GM23338 (cell line): ENCODE data around the gene TUBB8. TPM values are rescaled to one million over a fixed set of nuclear protein-coding genes. Genes with fewer than 3 reads are reported as not detected.

Source experiments
- ATAC-seq: fragments of 200-7000 bp; cut with Tn5 transposase; 3 replicates; pipeline ENCODE4 v1.9.1; 2020
- DNase-seq: peaks from one replicate; pipeline ENCODE4 v3.0.0-alpha.2; 2015; ENCODE audit warnings: low spot score
- H2AFZ ChIP-seq: fragments of 200-600 bp; sonication (generic); 2 replicates; pipeline ENCODE4 v1.8.0; 2016; ENCODE audit warnings: antibody characterized with exemption, mild to moderate bottlenecking, moderate library complexity
- H3F3A ChIP-seq: fragments of 200-600 bp; sonication (generic); replicated peaks from 2 replicates; pipeline ENCODE4 v1.8.0; 2017; ENCODE audit warnings: antibody characterized with exemption, mixed run types, low read depth
- H3K27ac ChIP-seq: fragments of 200-600 bp; sonication (generic); 2 replicates; pipeline ENCODE4 v1.6.1; 2016; ENCODE audit warnings: low read depth
- H3K27me3 ChIP-seq: fragments of 200-600 bp; sonication (generic); 2 replicates; pipeline ENCODE4 v1.8.0; 2016; ENCODE audit warnings: mild to moderate bottlenecking, mixed run types, moderate library complexity; ENCODE audit not compliant: insufficient read depth
- H3K36me3 ChIP-seq: fragments of 200-600 bp; sonication (generic); 2 replicates; pipeline ENCODE4 v1.8.0; 2016; ENCODE audit warnings: mild to moderate bottlenecking; ENCODE audit not compliant: insufficient read depth
- H3K4me1 ChIP-seq: fragments of 200-600 bp; sonication (generic); 2 replicates; pipeline ENCODE4 v1.8.0; 2016; ENCODE audit warnings: mild to moderate bottlenecking, moderate library complexity; ENCODE audit not compliant: insufficient read depth
- H3K4me2 ChIP-seq: fragments of 200-600 bp; sonication (generic); 2 replicates; pipeline ENCODE4 v1.7.1; 2017; ENCODE audit warnings: mixed run types
- H3K4me3 ChIP-seq: fragments of 200-600 bp; sonication (generic); 2 replicates; pipeline ENCODE4 v1.6.1; 2016; ENCODE audit warnings: mixed run types
- H3K79me2 ChIP-seq: fragments of 200-600 bp; sonication (generic); replicated peaks from 2 replicates; pipeline ENCODE4 v1.8.0; 2017; ENCODE audit warnings: mild to moderate bottlenecking; ENCODE audit not compliant: insufficient read depth
- H3K9me2 ChIP-seq: fragments of 200-600 bp; sonication (generic); 2 replicates; pipeline ENCODE4 v1.8.0; 2017; ENCODE audit not compliant: insufficient read depth
- H4K20me1 ChIP-seq: fragments of 200-600 bp; sonication (generic); replicated peaks from 2 replicates; pipeline ENCODE4 v1.8.0; 2017; ENCODE audit warnings: mild to moderate bottlenecking; ENCODE audit not compliant: insufficient read depth
- H3K27ac Mint-ChIP-seq: 2 replicates; pipeline ENCODE4 v1.8.0; 2020; ENCODE audit warnings: inconsistent platforms, mild to moderate bottlenecking, moderate library complexity, mixed read lengths
- H3K27me3 Mint-ChIP-seq: 3 replicates; pipeline ENCODE4 v1.8.0; 2022; ENCODE audit warnings: low read depth, mild to moderate bottlenecking, moderate library complexity, mixed read lengths, inconsistent platforms; ENCODE audit not compliant: insufficient read depth, poor library complexity
- H3K36me3 Mint-ChIP-seq: 3 replicates; pipeline ENCODE4 v1.8.0; 2021; ENCODE audit warnings: low read depth, mild to moderate bottlenecking, inconsistent platforms, moderate library complexity, mixed read lengths
- H3K4me1 Mint-ChIP-seq: 3 replicates; pipeline ENCODE4 v1.8.0; 2020; ENCODE audit warnings: mild to moderate bottlenecking, inconsistent platforms, mixed read lengths
- H3K4me3 Mint-ChIP-seq: 3 replicates; pipeline ENCODE4 v1.8.0; 2021; ENCODE audit warnings: moderate library complexity, mild to moderate bottlenecking, inconsistent platforms, mixed read lengths
- H3K9me3 Mint-ChIP-seq: 3 replicates; pipeline ENCODE4 v1.8.0; 2020; ENCODE audit warnings: moderate library complexity, mild to moderate bottlenecking, inconsistent platforms, mixed read lengths
- CREB1 ChIP-seq: fragments of 250-450 bp; sonication (Bioruptor Pico); IDR thresholded peaks from 2 replicates; pipeline ENCODE4 v1.5.0; 2020; ENCODE audit warnings: low read depth, mild to moderate bottlenecking, moderate library complexity
- EZH2 ChIP-seq: fragments of 200-600 bp; sonication (generic); IDR thresholded peaks from one replicate; pipeline ENCODE4 v1.8.0; 2017; ENCODE audit warnings: antibody characterized with exemption, mild to moderate bottlenecking, low read depth; ENCODE audit not compliant: unreplicated experiment
- EZH2phosphoT487 ChIP-seq: fragments of 200-600 bp; sonication (generic); IDR thresholded peaks from one replicate; pipeline ENCODE4 v1.8.1; 2018; ENCODE audit warnings: antibody characterized with exemption; ENCODE audit not compliant: unreplicated experiment
- JUNB ChIP-seq: IDR thresholded peaks from one replicate; pipeline ENCODE4 v1.6.1; 2016; ENCODE audit warnings: antibody characterized with exemption; ENCODE audit not compliant: unreplicated experiment
- NANOG ChIP-seq: IDR thresholded peaks from 2 replicates; pipeline ENCODE4 v1.6.1; 2016; ENCODE audit warnings: antibody characterized with exemption, borderline replicate concordance
- POLR2AphosphoS5 ChIP-seq: IDR thresholded peaks from 2 replicates; pipeline ENCODE4 v1.6.1; 2016; ENCODE audit warnings: antibody characterized with exemption, low read depth
- STAT1 ChIP-seq: IDR thresholded peaks from one replicate; pipeline ENCODE4 v1.6.1; 2016; ENCODE audit warnings: antibody characterized with exemption; ENCODE audit not compliant: unreplicated experiment
- ZNF114 ChIP-seq: fragments of 250-450 bp; sonication (Bioruptor Pico); IDR thresholded peaks from 2 replicates; pipeline ENCODE4 v1.5.0; 2020; ENCODE audit warnings: mild to moderate bottlenecking, moderate library complexity
- ZNF331 ChIP-seq: fragments of 250-450 bp; sonication (Bioruptor Pico); IDR thresholded peaks from 2 replicates; pipeline ENCODE4 v1.5.0; 2020; ENCODE audit warnings: low read depth, mild to moderate bottlenecking, moderate library complexity
- polyA plus RNA-seq: library from polyadenylated mRNA; unstranded; fragments of >200 nt; fragmentation: Nextera tagmentation; extraction: Ambion mirVana; gene quantifications from 2 replicates; pipeline ENCODE4 v1.2.1, GENCODE V29; 2016
- total RNA-seq: library from RNA; depleted of rRNA; stranded (reverse); fragments of >200 nt; shearing (Covaris generic); gene quantifications from 2 replicates; pipeline ENCODE4 v1.2.3, GENCODE V29; 2014
- TF ChIP-seq, protein P1 (sequence below): IDR thresholded peaks from one replicate; pipeline ENCODE4 v1.6.1; 2018; ENCODE audit warnings: antibody characterized with exemption; ENCODE audit not compliant: unreplicated experiment
- TF ChIP-seq, protein P2 (sequence below), 2 experiments: fragments of 200-600 bp in 1 of 2; sonication (generic) in 1 of 2; conservative IDR thresholded peaks; 2 replicates each; pipeline versions ENCODE4 v1.5.1 to v1.6.1; 2016 to 2017; ENCODE audit warnings: antibody characterized with exemption in 2 of 2, low read depth in 2 of 2, mild to moderate bottlenecking in 2 of 2, moderate library complexity in 1 of 2
- TF ChIP-seq, protein P3 (sequence below): fragments of 250-450 bp; sonication (Bioruptor Pico); IDR thresholded peaks from 2 replicates; pipeline ENCODE4 v1.5.0; 2020; ENCODE audit warnings: mild to moderate bottlenecking, moderate library complexity
- TF ChIP-seq, protein P4 (sequence below): IDR thresholded peaks from 2 replicates; pipeline ENCODE4 v1.6.1; 2016; ENCODE audit warnings: antibody characterized with exemption

The TUBB8 gene
- total and polyA plus RNA-seq, 2 experiments from 2014 or later, result 0.40 to 1.1 TPM

DNA sequence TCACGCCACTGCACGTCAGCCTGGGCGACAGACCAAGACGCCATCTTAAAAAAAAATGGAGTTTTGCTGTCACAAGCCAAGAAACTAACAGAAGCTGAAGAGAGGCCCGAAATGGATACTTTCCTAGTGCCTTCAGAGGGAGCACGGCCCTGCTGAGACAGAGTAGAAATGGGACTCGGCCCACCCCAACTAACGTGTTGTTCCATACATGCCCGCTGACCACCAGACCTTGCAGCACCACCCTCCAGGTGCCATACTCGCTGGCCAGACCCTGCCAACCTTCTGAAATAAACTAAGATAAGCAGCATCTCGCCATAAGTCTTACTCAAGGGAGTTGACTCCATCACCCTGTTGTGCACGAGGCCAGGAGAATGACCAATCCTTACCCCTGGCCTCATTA lies 29.5 kb upstream of the TUBB8 start:
- no peaks in the 10 kb centered on the region for H3F3A ChIP-seq
- Mint-ChIP-seq H3K27me3 (peaks cover 20% of the 10 kb centered on the region), H3K27ac (no peak overlapping the region), H3K9me3 (peaks cover 19% of the 10 kb centered on the region; the same call in 2 of the 3 replicates), H3K36me3 (no peaks in the 10 kb centered on the region; the same call in 2 of the 3 replicates), H3K4me1 (no peaks in the 10 kb centered on the region), H3K4me3 (no peak overlapping the region)
- H3K27me3 ChIP-seq, result peaks cover 26% of the 10 kb centered on the region
- no peak overlapping the region for H3K4me3 ChIP-seq
- ATAC-seq (no peak), DNase-seq (no peak)
- no peak for TF ChIP-seq ZNF114 (CRISPR knock-in tag)
- TF ChIP-seq CREB1 (CRISPR knock-in tag), result no peak
- TF ChIP-seq, protein P1, sequence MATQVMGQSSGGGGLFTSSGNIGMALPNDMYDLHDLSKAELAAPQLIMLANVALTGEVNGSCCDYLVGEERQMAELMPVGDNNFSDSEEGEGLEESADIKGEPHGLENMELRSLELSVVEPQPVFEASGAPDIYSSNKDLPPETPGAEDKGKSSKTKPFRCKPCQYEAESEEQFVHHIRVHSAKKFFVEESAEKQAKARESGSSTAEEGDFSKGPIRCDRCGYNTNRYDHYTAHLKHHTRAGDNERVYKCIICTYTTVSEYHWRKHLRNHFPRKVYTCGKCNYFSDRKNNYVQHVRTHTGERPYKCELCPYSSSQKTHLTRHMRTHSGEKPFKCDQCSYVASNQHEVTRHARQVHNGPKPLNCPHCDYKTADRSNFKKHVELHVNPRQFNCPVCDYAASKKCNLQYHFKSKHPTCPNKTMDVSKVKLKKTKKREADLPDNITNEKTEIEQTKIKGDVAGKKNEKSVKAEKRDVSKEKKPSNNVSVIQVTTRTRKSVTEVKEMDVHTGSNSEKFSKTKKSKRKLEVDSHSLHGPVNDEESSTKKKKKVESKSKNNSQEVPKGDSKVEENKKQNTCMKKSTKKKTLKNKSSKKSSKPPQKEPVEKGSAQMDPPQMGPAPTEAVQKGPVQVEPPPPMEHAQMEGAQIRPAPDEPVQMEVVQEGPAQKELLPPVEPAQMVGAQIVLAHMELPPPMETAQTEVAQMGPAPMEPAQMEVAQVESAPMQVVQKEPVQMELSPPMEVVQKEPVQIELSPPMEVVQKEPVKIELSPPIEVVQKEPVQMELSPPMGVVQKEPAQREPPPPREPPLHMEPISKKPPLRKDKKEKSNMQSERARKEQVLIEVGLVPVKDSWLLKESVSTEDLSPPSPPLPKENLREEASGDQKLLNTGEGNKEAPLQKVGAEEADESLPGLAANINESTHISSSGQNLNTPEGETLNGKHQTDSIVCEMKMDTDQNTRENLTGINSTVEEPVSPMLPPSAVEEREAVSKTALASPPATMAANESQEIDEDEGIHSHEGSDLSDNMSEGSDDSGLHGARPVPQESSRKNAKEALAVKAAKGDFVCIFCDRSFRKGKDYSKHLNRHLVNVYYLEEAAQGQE, result no peak
- TF ChIP-seq, protein P2, sequence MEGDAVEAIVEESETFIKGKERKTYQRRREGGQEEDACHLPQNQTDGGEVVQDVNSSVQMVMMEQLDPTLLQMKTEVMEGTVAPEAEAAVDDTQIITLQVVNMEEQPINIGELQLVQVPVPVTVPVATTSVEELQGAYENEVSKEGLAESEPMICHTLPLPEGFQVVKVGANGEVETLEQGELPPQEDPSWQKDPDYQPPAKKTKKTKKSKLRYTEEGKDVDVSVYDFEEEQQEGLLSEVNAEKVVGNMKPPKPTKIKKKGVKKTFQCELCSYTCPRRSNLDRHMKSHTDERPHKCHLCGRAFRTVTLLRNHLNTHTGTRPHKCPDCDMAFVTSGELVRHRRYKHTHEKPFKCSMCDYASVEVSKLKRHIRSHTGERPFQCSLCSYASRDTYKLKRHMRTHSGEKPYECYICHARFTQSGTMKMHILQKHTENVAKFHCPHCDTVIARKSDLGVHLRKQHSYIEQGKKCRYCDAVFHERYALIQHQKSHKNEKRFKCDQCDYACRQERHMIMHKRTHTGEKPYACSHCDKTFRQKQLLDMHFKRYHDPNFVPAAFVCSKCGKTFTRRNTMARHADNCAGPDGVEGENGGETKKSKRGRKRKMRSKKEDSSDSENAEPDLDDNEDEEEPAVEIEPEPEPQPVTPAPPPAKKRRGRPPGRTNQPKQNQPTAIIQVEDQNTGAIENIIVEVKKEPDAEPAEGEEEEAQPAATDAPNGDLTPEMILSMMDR (conservative IDR thresholded peaks at IDR 0.05; ENCODE audit: low read depth in 2 of 2), result no peak
- TF ChIP-seq ZNF331 (CRISPR knock-in tag), result no peak
- TF ChIP-seq STAT1, result no peak
- TF ChIP-seq, protein P3, sequence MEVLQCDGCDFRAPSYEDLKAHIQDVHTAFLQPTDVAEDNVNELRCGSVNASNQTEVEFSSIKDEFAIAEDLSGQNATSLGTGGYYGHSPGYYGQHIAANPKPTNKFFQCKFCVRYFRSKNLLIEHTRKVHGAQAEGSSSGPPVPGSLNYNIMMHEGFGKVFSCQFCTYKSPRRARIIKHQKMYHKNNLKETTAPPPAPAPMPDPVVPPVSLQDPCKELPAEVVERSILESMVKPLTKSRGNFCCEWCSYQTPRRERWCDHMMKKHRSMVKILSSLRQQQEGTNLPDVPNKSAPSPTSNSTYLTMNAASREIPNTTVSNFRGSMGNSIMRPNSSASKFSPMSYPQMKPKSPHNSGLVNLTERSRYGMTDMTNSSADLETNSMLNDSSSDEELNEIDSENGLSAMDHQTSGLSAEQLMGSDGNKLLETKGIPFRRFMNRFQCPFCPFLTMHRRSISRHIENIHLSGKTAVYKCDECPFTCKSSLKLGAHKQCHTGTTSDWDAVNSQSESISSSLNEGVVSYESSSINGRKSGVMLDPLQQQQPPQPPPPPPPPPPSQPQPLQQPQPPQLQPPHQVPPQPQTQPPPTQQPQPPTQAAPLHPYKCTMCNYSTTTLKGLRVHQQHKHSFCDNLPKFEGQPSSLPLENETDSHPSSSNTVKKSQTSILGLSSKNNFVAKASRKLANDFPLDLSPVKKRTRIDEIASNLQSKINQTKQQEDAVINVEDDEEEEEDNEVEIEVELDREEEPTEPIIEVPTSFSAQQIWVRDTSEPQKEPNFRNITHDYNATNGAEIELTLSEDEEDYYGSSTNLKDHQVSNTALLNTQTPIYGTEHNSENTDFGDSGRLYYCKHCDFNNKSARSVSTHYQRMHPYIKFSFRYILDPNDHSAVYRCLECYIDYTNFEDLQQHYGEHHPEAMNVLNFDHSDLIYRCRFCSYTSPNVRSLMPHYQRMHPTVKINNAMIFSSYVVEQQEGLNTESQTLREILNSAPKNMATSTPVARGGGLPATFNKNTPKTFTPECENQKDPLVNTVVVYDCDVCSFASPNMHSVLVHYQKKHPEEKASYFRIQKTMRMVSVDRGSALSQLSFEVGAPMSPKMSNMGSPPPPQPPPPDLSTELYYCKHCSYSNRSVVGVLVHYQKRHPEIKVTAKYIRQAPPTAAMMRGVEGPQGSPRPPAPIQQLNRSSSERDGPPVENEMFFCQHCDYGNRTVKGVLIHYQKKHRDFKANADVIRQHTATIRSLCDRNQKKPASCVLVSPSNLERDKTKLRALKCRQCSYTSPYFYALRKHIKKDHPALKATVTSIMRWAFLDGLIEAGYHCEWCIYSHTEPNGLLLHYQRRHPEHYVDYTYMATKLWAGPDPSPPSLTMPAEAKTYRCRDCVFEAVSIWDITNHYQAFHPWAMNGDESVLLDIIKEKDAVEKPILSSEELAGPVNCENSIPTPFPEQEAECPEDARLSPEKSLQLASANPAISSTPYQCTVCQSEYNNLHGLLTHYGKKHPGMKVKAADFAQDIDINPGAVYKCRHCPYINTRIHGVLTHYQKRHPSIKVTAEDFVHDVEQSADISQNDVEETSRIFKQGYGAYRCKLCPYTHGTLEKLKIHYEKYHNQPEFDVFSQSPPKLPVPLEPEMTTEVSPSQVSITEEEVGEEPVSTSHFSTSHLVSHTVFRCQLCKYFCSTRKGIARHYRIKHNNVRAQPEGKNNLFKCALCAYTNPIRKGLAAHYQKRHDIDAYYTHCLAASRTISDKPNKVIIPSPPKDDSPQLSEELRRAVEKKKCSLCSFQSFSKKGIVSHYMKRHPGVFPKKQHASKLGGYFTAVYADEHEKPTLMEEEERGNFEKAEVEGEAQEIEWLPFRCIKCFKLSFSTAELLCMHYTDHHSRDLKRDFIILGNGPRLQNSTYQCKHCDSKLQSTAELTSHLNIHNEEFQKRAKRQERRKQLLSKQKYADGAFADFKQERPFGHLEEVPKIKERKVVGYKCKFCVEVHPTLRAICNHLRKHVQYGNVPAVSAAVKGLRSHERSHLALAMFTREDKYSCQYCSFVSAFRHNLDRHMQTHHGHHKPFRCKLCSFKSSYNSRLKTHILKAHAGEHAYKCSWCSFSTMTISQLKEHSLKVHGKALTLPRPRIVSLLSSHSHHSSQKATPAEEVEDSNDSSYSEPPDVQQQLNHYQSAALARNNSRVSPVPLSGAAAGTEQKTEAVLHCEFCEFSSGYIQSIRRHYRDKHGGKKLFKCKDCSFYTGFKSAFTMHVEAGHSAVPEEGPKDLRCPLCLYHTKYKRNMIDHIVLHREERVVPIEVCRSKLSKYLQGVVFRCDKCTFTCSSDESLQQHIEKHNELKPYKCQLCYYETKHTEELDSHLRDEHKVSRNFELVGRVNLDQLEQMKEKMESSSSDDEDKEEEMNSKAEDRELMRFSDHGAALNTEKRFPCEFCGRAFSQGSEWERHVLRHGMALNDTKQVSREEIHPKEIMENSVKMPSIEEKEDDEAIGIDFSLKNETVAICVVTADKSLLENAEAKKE (CRISPR knock-in tag), result no peak
- no peak for TF ChIP-seq EZH2phosphoT487
- TF ChIP-seq, protein P4, sequence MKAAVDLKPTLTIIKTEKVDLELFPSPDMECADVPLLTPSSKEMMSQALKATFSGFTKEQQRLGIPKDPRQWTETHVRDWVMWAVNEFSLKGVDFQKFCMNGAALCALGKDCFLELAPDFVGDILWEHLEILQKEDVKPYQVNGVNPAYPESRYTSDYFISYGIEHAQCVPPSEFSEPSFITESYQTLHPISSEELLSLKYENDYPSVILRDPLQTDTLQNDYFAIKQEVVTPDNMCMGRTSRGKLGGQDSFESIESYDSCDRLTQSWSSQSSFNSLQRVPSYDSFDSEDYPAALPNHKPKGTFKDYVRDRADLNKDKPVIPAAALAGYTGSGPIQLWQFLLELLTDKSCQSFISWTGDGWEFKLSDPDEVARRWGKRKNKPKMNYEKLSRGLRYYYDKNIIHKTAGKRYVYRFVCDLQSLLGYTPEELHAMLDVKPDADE, result no peak
- TF ChIP-seq JUNB, result no peak
- no peak for TF ChIP-seq EZH2
- TF ChIP-seq NANOG, result no peak
- TF ChIP-seq POLR2AphosphoS5, result no peak
- H3K36me3 ChIP-seq, result no peaks in the 10 kb centered on the region
- no peaks in the 10 kb centered on the region for H3K9me2 ChIP-seq
- no peak overlapping the region for H3K4me2 ChIP-seq
- H3K27ac ChIP-seq, result no peak overlapping the region
- no peaks in the 10 kb centered on the region for H3K4me1 ChIP-seq
- H3K79me2 ChIP-seq, result no peaks in the 10 kb centered on the region
- no peak overlapping the region for H2AFZ ChIP-seq
- no peaks in the 10 kb centered on the region for H4K20me1 ChIP-seq
